GM21423 (cell line): ENCODE data around the gene MRGPRG.

Experiments used
- ATAC-seq: cut with Tn5 transposase; IDR thresholded peaks from one replicate; pipeline ENCODE4 v1.9.1; 2021; ENCODE audit warnings: mild to moderate bottlenecking, moderate library complexity; ENCODE audit not compliant: unreplicated experiment

The MRGPRG gene

DNA sequence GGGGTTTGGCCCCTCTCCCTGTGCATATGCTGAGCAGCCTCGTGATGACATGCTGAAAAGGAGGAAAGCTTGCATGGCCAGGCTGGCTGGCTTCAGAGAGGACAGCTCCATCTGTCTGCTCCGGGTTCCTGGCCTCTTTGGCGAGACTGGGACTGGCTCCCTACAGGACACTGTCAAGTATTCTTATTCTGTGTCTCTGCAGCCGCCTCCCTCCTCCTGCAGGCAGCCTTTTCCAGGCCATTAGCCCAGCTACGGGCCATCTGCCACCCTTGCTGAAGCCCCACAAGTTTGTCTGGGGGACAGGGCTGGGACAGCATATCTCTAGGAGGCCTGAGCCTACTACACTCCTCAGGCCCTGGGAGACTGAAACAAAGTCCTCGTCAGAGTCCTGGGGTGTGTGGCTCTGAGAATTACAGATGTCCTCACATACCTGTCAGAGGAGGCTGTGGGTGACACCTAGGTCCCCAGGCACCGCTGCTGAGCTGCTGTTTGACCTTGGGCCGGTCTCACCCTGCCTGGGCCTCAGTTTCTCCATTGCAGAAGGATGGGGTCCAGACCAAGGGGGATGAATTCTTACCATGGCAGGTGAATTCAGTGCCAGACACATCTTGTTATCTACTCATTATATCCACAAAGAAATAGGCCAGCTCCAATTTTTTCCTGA lies 11.0 kb downstream of the MRGPRG start:
- no peak for ATAC-seq

DNA sequence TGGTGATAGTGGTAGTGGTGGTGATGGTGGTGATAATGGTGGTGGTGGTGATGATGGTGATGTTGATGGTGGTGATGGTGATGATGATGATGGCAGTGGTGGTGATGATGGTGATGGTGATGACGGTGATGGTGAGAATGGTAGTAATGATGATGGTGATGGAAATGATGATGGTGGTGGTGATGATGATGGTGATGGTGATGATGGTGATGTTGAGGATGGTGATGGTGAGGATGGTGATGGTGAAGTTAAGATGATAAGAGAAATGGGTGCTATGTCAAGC lies 11.8 kb downstream of the MRGPRG start:
- ATAC-seq: no peak

DNA sequence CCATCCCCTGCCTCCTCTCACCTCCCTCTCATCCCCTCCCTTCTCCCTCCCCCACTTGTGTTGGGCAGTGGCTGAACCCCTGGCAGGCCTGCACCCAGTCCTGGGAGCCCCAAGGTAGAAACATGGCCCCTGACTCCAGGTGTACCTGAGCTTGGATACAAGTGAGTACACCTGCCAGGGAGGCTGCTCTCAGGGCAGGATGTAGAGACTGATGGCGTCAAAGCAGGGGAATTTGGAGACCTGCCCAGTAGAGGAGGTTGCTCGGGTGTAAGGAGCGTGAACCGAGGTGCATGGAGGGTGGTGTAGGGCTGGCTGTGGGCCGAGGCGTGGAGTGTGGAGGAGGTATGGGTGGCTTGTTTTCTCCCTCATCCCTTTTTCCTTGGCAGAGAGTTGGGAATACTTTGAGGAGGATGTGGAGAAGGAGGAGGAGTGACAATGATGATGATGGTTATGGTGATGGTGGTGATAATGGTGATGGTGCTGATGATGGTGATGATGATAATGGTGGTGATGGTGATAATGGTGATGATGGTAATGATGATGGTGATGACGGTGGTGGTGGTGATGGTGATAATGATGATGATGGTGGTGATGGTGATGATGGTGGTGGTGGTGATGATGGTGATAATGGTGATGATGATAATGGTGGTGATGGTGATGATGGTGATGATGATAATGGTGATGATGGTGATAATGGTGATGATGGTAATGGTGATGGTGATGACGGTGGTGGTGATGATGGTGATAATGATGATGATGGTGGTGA lies 12.3 kb downstream of the MRGPRG start:
- no peak for ATAC-seq

DNA sequence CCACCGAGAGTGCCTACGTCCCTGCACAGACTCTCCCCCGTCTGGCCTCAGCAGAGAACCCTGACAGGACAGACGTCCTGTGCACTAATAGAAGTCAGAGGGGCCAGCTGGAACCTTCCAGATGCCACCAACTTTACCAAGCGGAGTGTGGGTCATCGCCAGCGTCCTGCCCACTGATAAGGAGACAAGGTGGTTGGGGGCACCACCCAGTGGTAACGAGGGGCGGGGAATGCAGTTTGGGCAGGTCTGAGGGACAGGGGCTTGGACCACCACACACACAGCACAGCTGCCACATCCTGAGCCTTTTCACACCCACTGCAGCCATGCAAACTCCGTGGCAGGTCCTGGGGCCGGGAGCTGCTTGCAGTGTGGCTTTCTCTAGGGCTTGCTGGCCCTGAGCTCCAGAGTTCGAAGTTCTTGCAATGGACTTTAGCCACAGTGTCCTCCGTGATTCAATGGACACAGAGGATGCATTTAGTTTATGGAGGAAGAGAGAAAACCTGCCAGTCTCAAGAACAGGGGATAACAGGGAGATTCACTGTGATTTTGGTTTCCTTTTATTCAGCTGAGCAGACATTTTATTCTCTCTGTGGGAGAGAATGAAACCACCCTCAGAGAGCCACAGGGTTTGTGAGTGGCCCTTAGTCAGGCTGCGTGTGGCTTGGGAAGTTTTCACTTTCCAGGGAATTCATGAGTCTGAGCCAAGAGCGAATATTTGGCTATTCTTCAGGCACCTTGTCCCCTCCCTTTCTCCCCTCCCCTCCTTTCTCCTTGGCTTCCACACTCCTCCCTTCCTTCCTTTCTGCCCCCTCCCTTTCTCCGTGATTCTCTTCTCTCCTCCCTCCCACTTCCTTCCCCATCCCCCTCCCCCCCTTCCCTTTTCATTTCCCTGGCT lies 13.1 kb downstream of the MRGPRG start:
- ATAC-seq: no peak

DNA sequence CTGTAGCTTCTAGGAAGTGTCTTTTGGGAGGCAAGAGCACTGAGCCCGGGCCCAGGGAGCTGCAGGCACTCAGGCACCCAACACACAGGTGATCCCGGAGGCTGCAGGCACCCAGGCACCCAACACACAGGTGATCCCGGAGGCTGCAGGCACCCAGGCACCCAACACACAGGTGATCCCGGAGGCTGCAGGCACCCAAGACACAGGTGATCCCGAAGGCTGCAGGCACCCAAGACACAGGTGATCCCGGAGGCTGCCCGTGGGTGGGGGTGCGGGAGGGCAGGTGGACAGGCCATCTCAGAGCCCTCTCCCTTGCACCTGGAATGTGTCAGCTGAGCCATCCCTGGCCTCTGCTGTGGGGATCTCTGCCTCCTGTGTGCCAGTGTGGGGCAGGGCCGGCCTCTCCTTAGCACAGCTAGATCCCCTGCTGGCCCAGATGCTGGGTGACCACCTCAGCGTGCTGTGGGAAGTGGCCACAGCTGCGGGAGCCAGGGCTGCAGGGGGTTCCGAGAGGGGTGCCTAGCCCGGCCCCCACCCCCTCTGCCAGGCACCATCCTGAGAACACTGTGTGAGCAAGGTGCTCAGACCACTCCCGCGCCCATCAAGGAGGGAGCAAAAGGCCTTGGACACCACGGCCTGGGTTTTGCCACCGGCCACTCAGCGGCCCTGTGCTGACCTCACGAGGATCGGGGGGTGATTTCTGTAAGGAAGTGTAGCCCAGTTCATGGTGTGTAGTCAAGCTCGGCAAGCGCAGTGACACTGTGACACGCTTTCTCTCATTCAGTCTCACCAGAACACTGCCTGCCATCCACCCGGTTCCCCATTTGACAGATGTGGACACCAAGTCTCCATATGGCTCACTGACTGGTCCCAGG lies 14.2 kb downstream of the MRGPRG start:
- no peak for ATAC-seq

DNA sequence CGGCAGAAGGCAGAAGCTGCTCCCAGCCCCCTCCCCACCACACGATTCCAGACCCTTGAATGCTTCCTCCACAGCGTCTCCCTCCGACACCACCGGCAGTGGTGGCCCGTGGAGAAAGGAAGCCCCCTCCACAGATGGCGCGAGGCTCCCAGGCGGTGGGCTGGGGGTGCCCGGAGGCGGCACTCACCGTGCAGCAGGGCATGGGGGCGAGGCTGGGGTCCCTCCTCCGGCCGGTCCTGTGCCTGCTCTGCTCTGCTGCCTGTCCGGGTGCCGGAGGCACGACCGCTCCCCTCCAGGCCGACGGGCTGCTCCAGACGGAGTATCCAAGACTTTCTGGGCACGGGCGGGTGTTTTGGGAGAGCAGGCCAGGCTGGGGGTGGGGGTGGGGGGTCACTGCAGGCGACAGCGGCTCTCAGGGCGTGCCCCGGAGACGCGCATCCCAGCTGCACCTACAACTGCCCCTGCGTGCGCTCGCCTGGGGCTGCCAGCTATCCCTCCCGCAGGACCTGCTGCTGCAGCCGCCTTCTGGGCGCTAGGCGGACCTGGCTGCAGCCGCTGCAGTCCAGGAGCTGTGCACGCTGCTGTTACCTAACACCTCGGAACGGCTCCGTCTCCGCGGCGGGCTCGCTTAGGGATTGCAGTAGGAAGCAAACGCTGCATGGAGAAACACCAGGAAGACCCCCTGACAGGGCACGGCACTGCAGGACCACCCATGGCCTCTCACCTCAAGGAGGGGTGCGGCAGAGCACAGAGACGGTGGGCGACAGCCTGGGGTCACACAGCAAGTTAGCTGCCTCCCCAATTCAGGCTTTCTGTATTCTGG lies 15.2 kb downstream of the MRGPRG start:
- ATAC-seq: no peak

DNA sequence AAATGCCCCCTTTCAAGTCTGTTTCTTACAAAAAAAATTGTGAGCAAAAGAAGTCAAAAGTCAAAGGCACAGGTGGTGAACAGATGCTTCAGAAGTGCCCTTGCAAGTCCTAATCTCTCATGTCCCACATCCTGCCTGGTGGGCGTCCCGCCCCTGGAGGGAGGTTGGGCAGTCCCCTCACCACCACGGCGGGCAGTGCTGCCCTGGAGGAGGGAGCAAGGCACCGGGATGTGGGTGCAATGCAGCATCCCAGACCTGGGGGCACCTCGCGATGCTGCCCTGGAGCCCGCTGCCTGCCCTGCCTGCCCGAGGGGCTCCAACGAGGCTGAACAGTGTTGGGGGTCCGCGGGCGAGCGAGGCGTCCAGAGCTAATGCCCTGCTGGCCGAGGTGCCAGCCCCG lies 15.9 kb downstream of the MRGPRG start:
- no peak for ATAC-seq

DNA sequence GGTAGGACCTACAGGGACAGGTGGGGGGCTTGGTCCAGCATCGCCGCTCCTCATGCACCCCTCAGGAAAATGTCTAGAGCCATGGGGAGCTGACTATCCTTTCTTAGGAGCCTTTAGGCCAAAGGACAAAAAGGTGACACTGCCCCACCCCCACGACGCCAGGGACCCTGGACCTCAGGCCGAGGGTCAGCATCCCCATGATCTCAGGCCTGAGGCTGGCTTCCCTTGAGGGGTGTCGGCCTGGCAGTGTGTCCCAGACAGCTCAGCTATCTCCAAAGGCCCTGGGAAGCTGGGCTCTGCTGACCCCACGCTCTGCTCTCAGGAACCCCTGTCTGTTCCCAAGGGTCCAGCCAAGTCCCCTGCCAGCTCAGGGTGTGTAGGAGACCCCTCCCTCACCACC lies 16.3 kb downstream of the MRGPRG start:
- ATAC-seq: no peak

DNA sequence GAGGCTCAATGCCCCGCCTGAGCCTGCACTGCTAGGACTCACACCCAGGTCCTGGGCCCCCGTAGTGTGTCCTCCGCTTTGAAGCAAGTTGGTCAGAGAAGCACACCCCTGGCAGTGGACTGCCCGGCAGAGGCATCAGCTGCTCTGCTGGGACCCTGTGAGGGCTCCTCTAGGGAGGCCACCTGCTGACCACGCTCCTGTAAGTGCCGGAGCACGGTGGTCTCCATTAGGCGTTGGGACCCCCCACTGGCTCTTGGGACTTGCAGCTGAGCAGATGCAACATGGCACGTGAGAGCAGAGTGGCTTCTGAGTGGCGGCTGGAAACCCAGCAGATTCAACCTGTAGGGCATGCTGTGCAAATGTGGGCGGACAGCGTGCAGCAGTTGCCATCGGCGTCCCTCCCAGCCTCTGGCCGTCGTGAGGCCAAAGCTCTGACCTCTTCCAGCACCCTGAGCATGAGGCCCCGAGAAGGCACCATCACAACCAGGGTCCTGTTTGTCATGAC lies 16.9 kb downstream of the MRGPRG start:
- ATAC-seq: no peak

DNA sequence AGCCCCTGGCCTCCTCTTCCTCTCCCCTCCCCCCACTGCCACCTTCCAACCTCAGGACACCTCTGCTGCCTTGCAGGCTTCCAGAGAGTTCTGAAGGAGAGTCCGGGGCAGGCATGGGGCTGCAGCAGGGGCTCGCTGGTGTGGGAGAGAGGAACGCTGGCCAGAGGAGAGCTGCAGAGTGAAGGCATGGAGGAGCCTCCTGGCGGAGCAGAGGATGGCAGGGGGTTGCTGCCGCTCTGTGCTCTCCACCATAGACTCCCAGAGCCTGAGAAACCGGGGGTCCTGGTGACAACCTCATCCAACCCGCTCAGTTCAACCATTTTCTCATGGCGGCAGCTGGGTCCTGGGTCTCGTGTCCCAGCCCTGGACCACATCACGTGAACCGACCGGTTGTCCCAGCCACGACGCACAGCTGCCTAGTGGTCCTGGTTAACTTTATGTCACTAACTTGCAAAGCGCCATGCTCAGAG lies 17.5 kb downstream of the MRGPRG start:
- no peak for ATAC-seq

DNA sequence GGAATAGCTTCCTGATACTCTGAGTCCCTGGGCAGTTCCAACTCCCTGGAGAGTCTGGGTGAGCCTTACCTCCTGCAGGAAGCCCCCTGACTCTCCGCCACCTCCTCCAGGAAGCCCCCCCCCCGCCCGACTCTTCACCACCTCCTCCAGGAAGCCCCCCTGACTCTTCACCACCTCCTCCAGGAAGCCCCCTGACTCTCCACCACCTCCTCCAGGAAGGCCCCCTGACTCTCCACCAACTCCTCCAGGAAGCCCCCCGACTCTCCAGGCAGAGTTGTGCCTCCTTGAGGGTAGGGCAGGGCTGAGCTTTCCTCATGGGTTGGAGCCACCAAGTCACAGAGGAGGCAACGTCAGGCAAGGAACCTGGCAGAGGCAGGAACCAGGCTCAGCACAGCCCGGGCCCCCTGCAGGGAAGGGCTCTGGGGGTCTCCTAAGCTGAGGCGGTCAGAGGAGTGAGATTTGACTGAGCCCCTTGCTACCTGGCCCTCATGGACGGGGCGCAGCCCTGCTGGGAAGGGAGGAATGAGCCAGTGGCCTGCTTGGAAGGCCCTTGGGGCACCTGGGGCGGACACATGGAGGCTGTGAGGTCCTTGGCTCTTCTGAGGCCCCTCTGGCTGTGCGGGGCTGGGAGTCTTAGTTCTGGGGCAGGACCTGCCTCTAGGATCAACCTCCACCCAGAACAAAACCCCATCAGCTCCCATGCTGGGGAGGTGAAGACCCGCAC lies 18.1 kb downstream of the MRGPRG start:
- ATAC-seq: no peak

DNA sequence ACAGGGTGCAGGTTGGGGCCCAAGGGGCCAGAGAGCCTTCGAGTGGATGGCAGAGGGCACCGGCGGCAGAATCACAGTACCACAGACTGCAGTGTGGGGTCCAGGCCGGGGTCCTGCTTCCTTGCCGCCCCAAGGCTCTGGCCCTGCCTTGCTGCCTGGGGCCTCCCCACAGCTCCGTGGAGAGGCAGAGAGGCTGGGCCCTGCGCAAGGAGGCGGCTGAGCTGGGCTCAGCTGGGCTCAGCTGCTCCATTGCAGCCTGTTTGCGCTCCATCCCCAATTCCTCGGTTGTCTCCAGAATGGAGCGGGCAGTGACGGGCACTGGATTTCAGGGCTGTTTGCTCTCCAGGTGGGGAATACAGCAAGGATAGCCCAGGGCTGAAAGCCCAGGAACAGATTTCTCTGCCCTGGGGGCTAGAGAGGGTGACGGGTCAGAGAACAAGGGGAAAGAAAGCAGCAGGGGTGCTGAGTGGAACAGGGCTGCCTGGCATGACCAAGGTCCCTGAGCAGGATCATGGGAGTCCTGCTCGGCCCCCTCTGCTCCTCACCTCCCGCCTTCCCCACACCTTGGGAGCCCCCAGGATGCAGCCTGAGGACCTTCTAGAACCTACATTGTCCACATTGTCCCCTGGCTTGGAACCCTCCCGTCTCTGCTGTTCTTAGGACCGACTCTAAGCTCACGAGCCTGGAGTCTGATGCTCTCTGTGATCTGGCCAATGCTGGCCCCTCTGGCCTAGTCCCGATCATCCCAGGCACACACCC lies 18.9 kb downstream of the MRGPRG start:
- no peak for ATAC-seq

DNA sequence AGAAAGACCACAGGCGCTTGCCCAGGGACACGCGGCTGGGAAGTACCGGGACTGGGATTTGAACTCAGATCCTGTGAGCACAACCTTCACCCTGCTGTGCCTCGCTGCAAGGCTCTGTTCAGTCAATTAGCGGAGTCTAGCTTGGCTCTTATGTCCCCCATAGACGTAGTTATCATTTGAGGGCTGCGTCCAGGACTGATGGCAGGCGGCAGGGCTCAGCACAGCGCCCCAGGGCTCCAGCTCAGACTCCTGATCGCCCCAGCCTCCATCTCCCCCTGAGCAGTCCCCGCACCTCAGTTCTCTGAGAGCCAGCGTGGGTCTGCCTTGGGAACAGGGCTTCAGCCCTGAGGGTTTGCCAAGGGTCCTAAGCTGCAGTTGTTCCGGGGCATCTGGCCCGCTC lies 19.8 kb downstream of the MRGPRG start:
- ATAC-seq: no peak

DNA sequence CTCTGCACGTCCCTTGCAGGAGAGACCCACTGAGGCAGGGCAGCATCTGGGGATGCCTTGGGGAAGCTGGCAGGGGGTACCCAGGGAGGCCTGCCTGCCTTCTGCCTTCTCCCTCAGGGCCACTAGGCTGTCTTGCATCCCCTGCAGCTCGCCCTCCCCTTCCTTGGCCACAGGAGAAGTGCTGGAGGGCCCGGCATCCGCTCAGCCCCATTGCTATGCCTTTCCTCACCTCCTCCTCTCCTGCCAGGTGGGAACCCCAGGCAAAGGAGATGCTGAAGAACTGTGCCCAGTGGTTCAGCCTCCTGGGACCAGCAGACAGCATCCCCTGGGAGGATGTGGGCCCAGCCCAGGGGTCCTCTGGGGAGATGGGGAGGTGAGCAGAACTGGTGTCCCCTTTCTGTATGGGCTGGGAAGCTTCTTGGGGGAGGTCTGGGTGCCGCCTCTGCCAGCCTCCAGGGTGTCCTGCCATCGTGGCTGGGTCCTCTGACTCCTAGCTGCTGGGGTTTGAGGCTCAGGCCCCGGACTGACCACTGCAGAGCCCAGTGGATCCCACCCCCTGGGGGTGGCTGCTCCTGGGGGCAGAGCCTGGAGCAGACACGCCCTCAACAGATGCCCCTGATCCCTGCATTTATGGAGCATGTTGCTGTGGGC lies 20.6 kb downstream of the MRGPRG start:
- no peak for ATAC-seq

DNA sequence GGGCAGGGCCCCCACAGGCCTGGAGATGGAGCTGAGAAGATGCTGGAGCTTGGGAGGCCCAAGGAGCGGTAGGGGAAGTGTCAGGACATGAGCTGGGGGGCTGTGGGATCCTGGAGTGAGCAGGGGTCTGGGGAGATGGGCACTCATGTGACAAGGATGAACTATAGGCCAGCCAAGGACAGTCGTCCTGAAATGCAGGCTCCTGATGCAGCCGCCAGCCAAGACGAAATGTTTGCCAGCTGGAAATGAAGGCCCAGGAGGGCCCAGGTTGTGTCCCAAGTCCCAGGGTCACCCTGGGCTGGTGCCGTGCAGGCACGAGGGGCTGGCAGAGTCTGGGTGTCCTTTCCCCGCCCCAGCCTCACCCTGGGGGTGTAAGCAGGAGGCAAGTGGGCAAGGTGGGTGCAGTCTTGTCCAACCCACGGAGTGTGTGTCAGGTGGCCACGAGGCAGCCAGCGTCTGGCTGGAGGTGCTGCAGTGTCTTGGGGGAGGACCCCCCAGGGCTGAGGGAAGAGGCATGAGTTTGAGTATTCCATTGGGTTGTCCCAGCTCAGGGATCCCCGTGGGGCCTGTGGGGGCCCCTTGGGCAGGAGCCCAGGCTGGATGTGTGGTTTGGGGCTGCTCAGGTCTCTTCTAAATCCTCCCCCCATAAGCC lies 21.4 kb downstream of the MRGPRG start:
- no peak for ATAC-seq

DNA sequence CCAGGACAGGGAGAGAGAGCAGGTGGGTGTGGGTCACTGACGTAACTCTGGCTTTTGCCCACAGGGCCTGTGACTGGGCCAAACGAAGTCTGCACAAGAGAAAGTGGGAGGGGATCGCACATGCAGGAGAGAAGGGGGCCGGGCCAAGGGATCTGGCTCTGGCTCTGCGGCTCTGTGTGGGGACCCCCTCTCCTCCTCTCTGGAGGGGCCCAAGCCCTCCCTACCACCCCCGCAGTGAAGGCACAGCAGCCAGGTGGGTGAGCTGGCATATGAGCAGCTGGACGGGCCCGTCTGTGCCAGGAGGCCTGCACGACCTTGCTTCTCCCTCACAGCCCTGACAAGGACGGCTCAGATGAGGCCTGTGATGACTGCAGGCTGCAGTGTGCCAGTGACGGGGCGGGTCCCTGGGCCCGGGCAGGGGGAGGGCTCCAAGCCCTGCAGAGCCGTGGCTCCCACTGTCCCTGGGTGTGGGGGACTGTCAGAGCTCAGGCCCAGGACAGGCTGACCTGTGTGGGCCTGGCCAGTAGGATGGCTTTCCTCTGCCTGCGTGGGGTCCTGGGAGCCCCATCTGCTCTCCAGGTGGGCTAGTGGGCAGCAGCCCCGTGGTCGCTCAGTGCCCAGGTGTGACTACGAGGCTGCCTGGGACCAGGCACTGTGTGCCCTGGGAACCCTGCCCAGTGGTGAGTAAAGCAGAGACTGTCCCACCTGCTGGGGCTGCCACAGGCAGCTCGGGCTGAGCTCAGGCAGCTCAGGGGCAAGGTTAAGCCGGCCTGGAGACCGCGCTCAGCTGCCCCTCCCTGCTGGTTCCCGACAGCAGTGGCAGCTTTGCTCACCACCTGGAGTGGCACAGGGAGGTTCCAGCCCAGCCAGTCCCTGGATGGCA lies 22.2 kb downstream of the MRGPRG start:
- ATAC-seq: no peak
